ENCODE data around the gene ZNF205. TPM values are rescaled to one million over a fixed set of nuclear protein-coding genes. Genes with fewer than 3 reads are reported as not detected.
A peak's percentile ranks its signal among the peaks of the same experiment; 100 is the strongest.
"Not testable (repeated sequence)": the region's sequence is repeated elsewhere in the genome, so short reads cannot be mapped to it uniquely, and the experiment has no call there.

Gene ZNF205
- total RNA-seq, 1 experiment from 2014 or later: 12.9 TPM

GRCh38 chr16:3127745-3128144 lies 15.4 kb downstream of the ZNF205 start:
- Histone ChIP-seq H3K4me1 (peaks cover 21% of the 10 kb centered on the region), H3K27me3 (no peaks in the 10 kb centered on the region), H3K9me3 (replicated peaks) (no peaks in the 10 kb centered on the region), H3K4me3 (no peak overlapping the region), H3K27ac (no peak overlapping the region; the same call in 1 of the 2 replicates), H3K36me3 (peaks cover 21% of the 10 kb centered on the region)
- peak; percentile 50 to 53 for DNase-seq

DNA sequence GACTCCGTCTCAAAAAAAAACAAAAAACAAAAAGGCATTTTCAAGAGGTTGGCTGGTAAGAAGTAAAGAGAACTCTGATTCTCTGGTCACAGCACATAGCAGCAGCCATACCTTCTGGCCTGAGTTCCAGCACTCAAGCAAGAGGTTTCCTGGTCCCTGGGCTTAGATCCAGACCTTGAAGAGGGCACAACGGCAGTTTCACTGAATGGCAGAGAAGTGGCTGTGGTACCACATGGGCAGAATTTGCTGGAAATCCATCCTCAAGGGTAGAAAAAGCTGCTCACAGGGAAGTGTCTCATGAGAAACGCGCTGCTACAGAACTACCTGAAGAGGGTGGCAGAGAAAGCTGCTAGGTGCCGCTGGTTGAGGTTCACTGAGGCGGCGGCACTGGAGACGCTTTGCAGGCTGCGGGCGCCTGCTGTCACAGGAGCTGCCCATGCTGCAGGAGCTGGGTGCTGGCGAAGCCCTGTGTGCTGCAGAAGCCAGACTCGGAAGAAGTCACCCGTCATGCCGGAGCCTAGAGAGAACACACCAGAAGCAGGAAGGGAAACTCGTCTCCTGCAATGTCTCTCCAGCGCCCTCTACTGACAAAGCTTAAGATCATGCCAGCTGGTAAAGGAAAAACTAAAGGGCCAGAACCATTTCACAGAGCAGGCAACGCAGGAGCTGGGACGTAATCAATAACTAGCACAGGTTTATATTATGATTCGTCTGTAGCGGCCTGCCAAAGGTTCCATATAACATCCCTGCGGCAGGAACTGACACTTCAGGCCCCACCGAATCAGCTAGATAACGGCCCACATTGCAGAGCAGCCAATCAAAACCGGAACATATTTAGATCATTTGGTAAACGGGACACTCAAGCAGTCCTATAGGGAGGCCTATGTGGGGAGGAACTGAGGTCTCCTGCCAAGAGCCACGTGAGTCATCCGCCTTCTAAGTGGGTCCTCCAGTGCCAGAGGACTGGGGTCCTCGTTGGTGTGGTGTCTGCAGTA lies 17.0 kb downstream of the ZNF205 start:
- DNase-seq: peak; percentile 78 to 88
- Histone ChIP-seq H3K4me3 (no peak overlapping the region), H3K9me3 (replicated peaks) (no peaks in the 10 kb centered on the region), H3K4me1 (peaks cover 15% of the 10 kb centered on the region), H3K36me3 (peaks cover 21% of the 10 kb centered on the region), H3K27me3 (no peaks in the 10 kb centered on the region), H3K27ac (no peak overlapping the region)

DNA sequence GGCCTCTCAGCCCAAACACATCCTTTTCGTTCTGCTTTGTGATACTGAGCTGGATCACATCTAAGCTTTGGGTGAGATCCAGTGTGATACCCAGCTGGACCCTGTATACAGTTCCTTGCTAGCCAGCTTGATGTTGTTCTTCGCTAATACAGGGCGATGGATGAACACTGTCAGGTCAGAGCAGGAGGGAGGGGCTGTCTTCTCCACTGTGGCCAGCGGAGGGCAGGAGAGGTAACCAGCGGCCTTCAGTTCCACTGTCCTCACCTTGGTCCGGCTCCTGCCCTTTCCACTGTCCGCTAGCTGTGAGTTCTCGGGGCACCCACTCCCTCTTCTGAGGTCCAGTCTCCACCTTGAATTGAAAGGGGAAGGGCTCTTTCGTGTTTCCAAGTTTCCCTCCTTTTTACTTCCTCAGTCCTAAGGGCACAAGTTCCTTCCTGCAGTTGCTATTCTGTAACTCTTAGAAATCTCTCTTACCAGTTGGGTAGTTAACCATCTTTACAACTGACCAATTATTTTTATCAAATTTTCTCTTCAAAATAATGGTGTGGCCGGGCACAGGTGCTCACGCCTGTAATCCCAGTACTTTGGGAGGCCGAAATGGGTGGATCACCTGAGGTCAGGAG lies 19.5 kb downstream of the ZNF205 start:
- H3K36me3 ChIP-seq: peaks cover 21% of the 10 kb centered on the region
- H3K4me3 ChIP-seq: no peak overlapping the region
- no peaks in the 10 kb centered on the region for H3K9me3 ChIP-seq (replicated peaks)
- peak; percentile 48 to 67 for DNase-seq
- H3K27ac ChIP-seq: no peak overlapping the region
- peaks cover 11% of the 10 kb centered on the region for H3K4me1 ChIP-seq
- no peaks in the 10 kb centered on the region for H3K27me3 ChIP-seq

DNA sequence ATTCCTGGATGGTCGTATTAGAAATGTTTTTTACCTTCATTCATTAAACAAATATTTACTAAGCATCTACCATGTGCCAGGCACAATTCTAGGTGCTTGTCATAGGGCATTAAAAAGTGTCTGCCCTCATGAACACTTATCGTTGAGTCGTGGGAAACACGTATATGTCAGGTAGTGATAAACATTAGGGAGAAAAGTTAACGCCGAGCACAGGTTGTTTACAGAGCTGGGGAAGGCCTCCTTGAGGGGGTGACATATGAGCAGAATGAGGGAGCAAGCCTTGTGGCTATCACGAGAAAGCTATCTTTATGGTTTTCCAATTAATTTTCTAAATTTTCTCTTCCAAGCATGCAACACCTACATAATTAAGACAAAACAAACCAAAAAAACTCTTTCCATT lies 21.5 kb downstream of the ZNF205 start:
- H3K9me3 ChIP-seq (replicated peaks): no peaks in the 10 kb centered on the region
- peak overlapping the region; percentile 97 for H3K4me3 ChIP-seq
- H3K4me1 ChIP-seq: no peaks in the 10 kb centered on the region
- H3K27ac ChIP-seq: peak overlapping the region; percentile 76
- no peak for DNase-seq
- H3K36me3 ChIP-seq: peaks cover 18% of the 10 kb centered on the region
- H3K27me3 ChIP-seq: no peaks in the 10 kb centered on the region

GRCh38 chr16:3134338-3135125 lies 22.1 kb downstream of the ZNF205 start, which contains the start of gene ZNF213:
ZNF213 (plus strand) TSS chr16:3135029; CDS start chr16:3137281, 2,252 bp downstream.
- peak within 1 kb of the TSS; percentile 76 for H3K27ac ChIP-seq
- peak within 1 kb of the TSS; percentile 97 for H3K4me3 ChIP-seq
- no peaks in the 10 kb centered on the region for H3K4me1 ChIP-seq
- H3K9me3 ChIP-seq (replicated peaks): no peaks in the 10 kb centered on the region
- peaks cover 15% of the 10 kb centered on the region for H3K36me3 ChIP-seq
- no peaks in the 10 kb centered on the region for H3K27me3 ChIP-seq
- DNase-seq: peak; percentile 95 to 98

GRCh38 chr16:3135126-3135715 lies 22.8 kb downstream of the ZNF205 start:
- DNase-seq: no peak
- H3K27ac ChIP-seq: peak overlapping the region; percentile 71
- no peaks in the 10 kb centered on the region for H3K4me1 ChIP-seq
- peaks cover 15% of the 10 kb centered on the region for H3K36me3 ChIP-seq
- H3K27me3 ChIP-seq: no peaks in the 10 kb centered on the region
- H3K4me3 ChIP-seq: peak overlapping the region; percentile 97
- no peaks in the 10 kb centered on the region for H3K9me3 ChIP-seq (replicated peaks)

DNA sequence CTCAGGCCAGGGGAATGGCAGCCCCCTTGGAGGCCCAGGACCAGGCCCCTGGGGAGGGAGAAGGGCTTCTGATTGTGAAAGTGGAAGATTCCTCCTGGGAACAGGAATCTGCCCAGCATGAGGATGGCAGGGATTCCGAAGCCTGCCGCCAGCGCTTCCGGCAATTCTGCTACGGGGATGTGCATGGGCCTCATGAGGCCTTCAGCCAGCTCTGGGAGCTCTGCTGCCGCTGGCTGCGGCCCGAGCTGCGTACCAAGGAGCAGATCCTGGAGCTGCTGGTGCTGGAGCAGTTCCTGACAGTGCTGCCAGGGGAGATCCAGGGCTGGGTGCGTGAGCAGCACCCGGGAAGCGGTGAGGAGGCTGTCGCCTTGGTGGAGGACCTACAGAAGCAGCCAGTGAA lies 24.9 kb downstream of the ZNF205 start:
- H3K36me3 ChIP-seq: peaks cover 4% of the 10 kb centered on the region; the same call in 1 of the 2 replicates
- H3K4me1 ChIP-seq: no peaks in the 10 kb centered on the region
- H3K9me3 ChIP-seq (replicated peaks): no peaks in the 10 kb centered on the region
- H3K27me3 ChIP-seq: no peaks in the 10 kb centered on the region
- no peak overlapping the region for H3K4me3 ChIP-seq
- H3K27ac ChIP-seq: no peak overlapping the region
- DNase-seq: no peak

GRCh38 chr16:3138342-3138741 lies 26.0 kb downstream of the ZNF205 start:
- no peaks in the 10 kb centered on the region for H3K27me3 ChIP-seq
- no peaks in the 10 kb centered on the region; the same call in 1 of the 2 replicates for H3K36me3 ChIP-seq
- no peak overlapping the region for H3K27ac ChIP-seq
- no peaks in the 10 kb centered on the region; the same call in 1 of the 2 replicates for H3K4me1 ChIP-seq
- no peak for DNase-seq
- H3K4me3 ChIP-seq: no peak overlapping the region
- no peaks in the 10 kb centered on the region for H3K9me3 ChIP-seq (replicated peaks)

- Histone ChIP-seq H3K27me3 (no peaks in the 10 kb centered on the region), H3K27ac (no peak overlapping the region)
- DNase-seq: no peak
Measured at GRCh38 chr16:3138823-3139426, 26.5 kb downstream of the ZNF205 start.

DNA sequence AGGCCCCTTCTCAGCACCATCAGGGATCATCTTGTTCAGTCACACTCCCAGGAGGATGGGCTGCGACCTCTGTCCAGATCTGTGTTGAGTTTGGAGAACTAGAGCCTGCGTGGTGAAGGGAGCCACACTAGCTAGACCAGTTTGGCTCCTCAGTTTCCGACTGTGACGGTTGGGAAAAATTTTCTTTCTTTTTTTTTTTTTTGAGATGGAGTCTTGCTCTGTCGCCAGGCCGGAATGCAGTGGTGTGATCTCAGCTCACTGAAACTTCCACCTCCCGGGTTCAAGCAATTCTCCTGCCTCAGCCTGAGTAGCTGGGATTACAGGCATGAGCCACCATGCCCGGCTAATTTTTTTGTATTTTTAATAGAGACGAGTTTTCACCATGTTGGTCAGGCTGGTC lies 27.2 kb downstream of the ZNF205 start:
- H3K27me3 ChIP-seq; H3K9me3 ChIP-seq (replicated peaks); H3K27ac ChIP-seq; H3K4me3 ChIP-seq; DNase-seq; H3K4me1 ChIP-seq; H3K36me3 ChIP-seq: not testable (repeated sequence)

More at GRCh38 chr16:3138823-3139426, 26.5 kb downstream of the ZNF205 start:
- no peaks in the 10 kb centered on the region for H3K9me3 ChIP-seq (replicated peaks)
- H3K4me3 ChIP-seq: no peak overlapping the region
- H3K4me1 ChIP-seq: peaks cover 1% of the 10 kb centered on the region; the same call in 1 of the 2 replicates
- no peaks in the 10 kb centered on the region; the same call in 1 of the 2 replicates for H3K36me3 ChIP-seq

- Histone ChIP-seq H3K9me3 (replicated peaks) (no peaks in the 10 kb centered on the region), H3K27ac (no peak overlapping the region), H3K27me3 (peaks cover 3% of the 10 kb centered on the region; the same call in 1 of the 2 replicates), H3K4me3 (no peak overlapping the region), H3K4me1 (peaks cover 12% of the 10 kb centered on the region; the same call in 1 of the 2 replicates), H3K36me3 (no peaks in the 10 kb centered on the region; the same call in 1 of the 2 replicates)
- DNase-seq: no peak
Measured at GRCh38 chr16:3140603-3141427, 28.4 kb downstream of the ZNF205 start.

- no peaks in the 10 kb centered on the region for H3K9me3 ChIP-seq (replicated peaks)
- H3K27me3 ChIP-seq: peaks cover 3% of the 10 kb centered on the region; the same call in 1 of the 2 replicates
- H3K36me3 ChIP-seq: no peaks in the 10 kb centered on the region; the same call in 1 of the 2 replicates
- no peak overlapping the region for H3K4me3 ChIP-seq
- peaks cover 12% of the 10 kb centered on the region; the same call in 1 of the 2 replicates for H3K4me1 ChIP-seq
- DNase-seq: no peak
- no peak overlapping the region for H3K27ac ChIP-seq
Measured at GRCh38 chr16:3141781-3142311, 29.5 kb downstream of the ZNF205 start.

DNA sequence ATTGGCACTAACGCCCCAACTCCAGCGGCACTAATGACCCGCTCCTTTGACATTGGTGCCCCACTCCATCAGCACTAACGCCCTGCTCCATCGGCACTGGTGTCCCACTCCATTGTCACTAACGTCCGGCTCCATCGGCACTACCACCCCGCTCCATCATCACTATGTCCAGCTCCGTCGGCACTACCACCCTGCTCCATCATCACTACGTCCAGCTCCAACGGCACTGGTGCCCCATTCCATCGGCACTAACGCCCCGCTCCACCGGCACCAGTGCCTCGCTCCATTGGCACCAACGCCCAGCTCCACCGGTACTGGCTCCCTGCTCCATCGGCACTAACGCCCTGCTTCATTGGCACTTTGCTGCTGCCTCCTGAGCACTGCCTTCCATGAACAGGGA lies 29.9 kb downstream of the ZNF205 start:
- Histone ChIP-seq H3K27ac (no peak overlapping the region), H3K36me3 (no peaks in the 10 kb centered on the region; the same call in 1 of the 2 replicates), H3K27me3 (peaks cover 3% of the 10 kb centered on the region; the same call in 1 of the 2 replicates), H3K9me3 (replicated peaks) (no peaks in the 10 kb centered on the region), H3K4me1 (peaks cover 12% of the 10 kb centered on the region; the same call in 1 of the 2 replicates), H3K4me3 (no peak overlapping the region)
- no peak for DNase-seq
